Measurements from ENCODE around the gene DNAJB4. TPM values are rescaled to one million over a fixed set of nuclear protein-coding genes. Genes with fewer than 3 reads are reported as not detected.

The DNAJB4 gene
- total RNA-seq, 5 donors from 2014 or later (not counting 1 experiment from before 2014, with no cell fraction given), result 10.0 to 19.6 (median 12.2) TPM

DNA sequence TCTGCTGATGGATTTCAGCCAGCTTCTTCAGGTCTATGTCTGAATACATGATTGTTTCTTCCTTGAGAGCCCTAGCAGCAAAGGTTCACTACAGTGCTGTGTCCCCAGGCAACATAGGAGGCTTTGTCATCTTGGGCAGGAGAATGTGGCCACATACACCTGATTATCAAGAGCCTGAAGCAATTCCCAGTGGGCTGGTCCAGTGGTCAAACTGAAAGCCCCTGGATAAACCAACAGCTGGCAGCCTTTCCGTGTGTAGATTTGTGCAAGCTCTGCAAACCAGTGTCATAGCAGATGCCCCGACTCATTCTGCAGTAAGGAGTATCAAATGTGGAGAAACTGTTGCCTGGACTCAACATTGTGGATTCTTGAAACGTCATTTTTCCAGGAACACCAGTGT, 38.7 kb downstream of the DNAJB4 start:
- ChIA-PET CTCF (interaction anchor here (0.5 to 0.7 kb wide), 2 partner anchors 158 to 225 kb away, joined by 5 to 10 read pairs; no protein-coding TSS in a partner anchor), POLR2A (interaction anchor here in 1 of 2 donors (0.6 to 0.8 kb wide), 2 partner anchors 38 to 42 kb away, joined by 3 read pairs; no protein-coding TSS in a partner anchor)
- Mint-ChIP-seq H3K27ac (no peak overlapping the region), H3K36me3 (no peaks in the 10 kb centered on the region), H3K9me3 (no peaks in the 10 kb centered on the region), H3K4me3 (no peak overlapping the region), H3K4me1 (peaks cover 22 to 32% (median 30%) of the 10 kb centered on the region in 3 donors), H3K27me3 (peaks cover 35 to 39% of the 10 kb centered on the region in 2 donors)
- ATAC-seq (replicated peaks in 1 of 4), result no peak
- Histone ChIP-seq H3K4me1 (ENCODE audit: control insufficient read depth in 1 of 2, extremely low read depth in 1 of 2, insufficient read depth in 2 of 2, low read length in 2 of 2) (peaks cover 0 to 12% of the 10 kb centered on the region in 2 experiments), H3K4me3 (ENCODE audit: control insufficient read depth in 1 of 2, extremely low read depth in 1 of 2, low read length in 1 of 2) (no peak overlapping the region), H3K36me3 (ENCODE audit: control insufficient read depth in 2 of 2, extremely low read depth in 1 of 2, insufficient read depth in 1 of 2, low read length in 1 of 2) (no peaks in the 10 kb centered on the region), H3K27ac (ENCODE audit: low read length) (no peak overlapping the region), H3K27me3 (replicated peaks in 1 of 2; ENCODE audit: control insufficient read depth in 2 of 2, extremely low read depth in 1 of 2, insufficient read depth in 2 of 2, low read length in 1 of 2) (peaks cover 10 to 17% of the 10 kb centered on the region in 2 experiments), H3K9me3 (no peaks in the 10 kb centered on the region)
- WGBS (ENCODE audit: insufficient coverage), result 74% methylated on average over 3 of the region's 3 CpGs
- DNase-seq, result no peak

GRCh38 chr1:78044796-78045562, 40.2 kb downstream of the DNAJB4 start:
- H3K4me3 Mint-ChIP-seq, result peak overlapping the region; percentile 71 to 80 (median 75)
- peak overlapping the region in 1 of 2 donors; percentile 5 for H3K27ac Mint-ChIP-seq
- no peaks in the 10 kb centered on the region for H3K36me3 Mint-ChIP-seq
- CTCF ChIA-PET, result interaction anchor here in 1 of 2 donors (1.0 kb wide), 1 partner anchor 40 kb away, joined by 3 read pairs; the partner anchor contains the start of gene DNAJB4
- H3K36me3 ChIP-seq (ENCODE audit: control insufficient read depth in 2 of 2, extremely low read depth in 1 of 2, insufficient read depth in 1 of 2, low read length in 1 of 2), result no peaks in the 10 kb centered on the region
- H3K9me3 ChIP-seq, result no peaks in the 10 kb centered on the region
- no peaks in the 10 kb centered on the region for H3K9me3 Mint-ChIP-seq
- 42% methylated on average over 8 of the region's 14 CpGs for WGBS (ENCODE audit: insufficient coverage)
- H3K4me1 ChIP-seq (ENCODE audit: control insufficient read depth in 1 of 2, extremely low read depth in 1 of 2, insufficient read depth in 2 of 2, low read length in 2 of 2), result peaks cover 0 to 12% of the 10 kb centered on the region in 2 experiments
- DNase-seq (no peak), ATAC-seq (replicated peaks in 1 of 4) (no peak)
- H3K27ac ChIP-seq (ENCODE audit: low read length), result no peak overlapping the region
- H3K4me3 ChIP-seq (ENCODE audit: control insufficient read depth in 1 of 2, extremely low read depth in 1 of 2, low read length in 1 of 2), result peak overlapping the region in 1 of 2 donors; percentile 69
- peaks cover 44 to 49% of the 10 kb centered on the region in 2 donors for H3K27me3 Mint-ChIP-seq
- peaks cover 22 to 32% (median 29%) of the 10 kb centered on the region in 3 donors for H3K4me1 Mint-ChIP-seq
- peaks cover 10 to 17% of the 10 kb centered on the region in 2 experiments for H3K27me3 ChIP-seq (replicated peaks in 1 of 2; ENCODE audit: control insufficient read depth in 2 of 2, extremely low read depth in 1 of 2, insufficient read depth in 2 of 2, low read length in 1 of 2)
- POLR2A ChIA-PET, result interaction anchor here in 1 of 2 donors (0.7 kb wide), 1 partner anchor 21 kb away, joined by 4 read pairs; no protein-coding TSS in a partner anchor

DNA sequence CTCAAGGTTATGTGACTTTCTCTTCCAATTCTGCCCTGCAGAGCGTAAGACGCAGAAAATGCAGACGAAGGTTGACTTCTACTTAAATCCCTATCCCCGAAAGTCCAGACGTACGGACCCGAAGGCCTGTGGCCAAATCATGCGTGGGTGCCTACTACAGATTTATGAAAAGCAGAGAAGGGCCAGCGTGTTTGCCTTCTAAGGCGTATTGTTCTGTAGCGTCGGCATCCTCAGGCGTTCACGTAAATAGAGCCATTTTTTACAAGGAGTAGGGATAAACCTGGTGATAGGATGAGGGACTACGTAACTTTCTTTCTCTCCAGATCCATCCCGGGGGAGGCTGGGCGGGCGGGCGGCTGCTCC, 40.8 kb downstream of the DNAJB4 start:
- peaks cover 0 to 12% of the 10 kb centered on the region in 2 experiments for H3K4me1 ChIP-seq (ENCODE audit: control insufficient read depth in 1 of 2, extremely low read depth in 1 of 2, insufficient read depth in 2 of 2, low read length in 2 of 2)
- peak in 2 of 35 experiments; percentile 1 to 10 for DNase-seq
- H3K27me3 ChIP-seq (replicated peaks in 1 of 2; ENCODE audit: control insufficient read depth in 2 of 2, extremely low read depth in 1 of 2, insufficient read depth in 2 of 2, low read length in 1 of 2), result peaks cover 10 to 17% of the 10 kb centered on the region in 2 experiments
- ChIA-PET CTCF (interaction anchor here in 1 of 2 donors (1.0 kb wide), 1 partner anchor 41 kb away, joined by 3 read pairs; the partner anchor contains the start of gene DNAJB4), POLR2A (no interaction called here)
- Mint-ChIP-seq H3K4me1 (peaks cover 19 to 29% (median 23%) of the 10 kb centered on the region in 3 donors), H3K9me3 (no peaks in the 10 kb centered on the region), H3K27ac (no peak overlapping the region), H3K36me3 (no peaks in the 10 kb centered on the region), H3K4me3 (peak overlapping the region; percentile 71 to 80 (median 75)), H3K27me3 (peaks cover 44 to 49% of the 10 kb centered on the region in 2 donors)
- 23% methylated on average over 14 of the region's 19 CpGs for WGBS (ENCODE audit: insufficient coverage)
- H3K27ac ChIP-seq (ENCODE audit: low read length), result no peak overlapping the region
- ATAC-seq (replicated peaks in 1 of 4), result no peak
- peak overlapping the region; percentile 46 to 69 for H3K4me3 ChIP-seq (ENCODE audit: control insufficient read depth in 1 of 2, extremely low read depth in 1 of 2, low read length in 1 of 2)
- H3K9me3 ChIP-seq, result no peaks in the 10 kb centered on the region
- no peaks in the 10 kb centered on the region for H3K36me3 ChIP-seq (ENCODE audit: control insufficient read depth in 2 of 2, extremely low read depth in 1 of 2, insufficient read depth in 1 of 2, low read length in 1 of 2)

GRCh38 chr1:78045926-78046778, 41.4 kb downstream of the DNAJB4 start, which contains the start of gene GIPC2:
Gene GIPC2 (plus strand): TSS chr1:78045966. CDS start chr1:78046095, 129 bp downstream.
- H3K4me1 Mint-ChIP-seq, result peaks cover 14 to 23% (median 18%) of the 10 kb centered on the region in 3 donors
- no peaks in the 10 kb centered on the region for H3K9me3 Mint-ChIP-seq
- ChIA-PET POLR2A (no interaction called here), CTCF (interaction anchor here in 1 of 2 donors (0.7 to 1.0 kb wide), 2 partner anchors 26 to 42 kb away, joined by 3 read pairs; partner anchors contain the start of gene DNAJB4)
- no peaks in the 10 kb centered on the region for H3K36me3 Mint-ChIP-seq
- ATAC-seq (replicated peaks in 1 of 4), result peak; percentile 68 to 76 (median 70)
- H3K4me3 ChIP-seq (ENCODE audit: control insufficient read depth in 1 of 2, extremely low read depth in 1 of 2, low read length in 1 of 2), result peak within 1 kb of the TSS; percentile 46 to 69
- peaks cover 44 to 52% of the 10 kb centered on the region in 2 donors for H3K27me3 Mint-ChIP-seq
- WGBS (ENCODE audit: insufficient coverage), result 5% methylated on average over 74 of the region's 85 CpGs
- H3K27ac ChIP-seq (ENCODE audit: low read length), result no peak within 1 kb of the TSS
- H3K4me1 ChIP-seq (ENCODE audit: control insufficient read depth in 1 of 2, extremely low read depth in 1 of 2, insufficient read depth in 2 of 2, low read length in 2 of 2), result peaks cover 0 to 12% of the 10 kb centered on the region in 2 experiments
- peak in 24 of 35 experiments; percentile 3 to 34 (median 10) for DNase-seq
- H3K27me3 ChIP-seq (replicated peaks in 1 of 2; ENCODE audit: control insufficient read depth in 2 of 2, extremely low read depth in 1 of 2, insufficient read depth in 2 of 2, low read length in 1 of 2), result peaks cover 10 to 17% of the 10 kb centered on the region in 2 experiments
- no peaks in the 10 kb centered on the region for H3K36me3 ChIP-seq (ENCODE audit: control insufficient read depth in 2 of 2, extremely low read depth in 1 of 2, insufficient read depth in 1 of 2, low read length in 1 of 2)
- peak within 1 kb of the TSS; percentile 75 to 80 (median 78) for H3K4me3 Mint-ChIP-seq
- no peaks in the 10 kb centered on the region for H3K9me3 ChIP-seq
- H3K27ac Mint-ChIP-seq, result peak within 1 kb of the TSS in 1 of 2 donors; percentile 5

DNA sequence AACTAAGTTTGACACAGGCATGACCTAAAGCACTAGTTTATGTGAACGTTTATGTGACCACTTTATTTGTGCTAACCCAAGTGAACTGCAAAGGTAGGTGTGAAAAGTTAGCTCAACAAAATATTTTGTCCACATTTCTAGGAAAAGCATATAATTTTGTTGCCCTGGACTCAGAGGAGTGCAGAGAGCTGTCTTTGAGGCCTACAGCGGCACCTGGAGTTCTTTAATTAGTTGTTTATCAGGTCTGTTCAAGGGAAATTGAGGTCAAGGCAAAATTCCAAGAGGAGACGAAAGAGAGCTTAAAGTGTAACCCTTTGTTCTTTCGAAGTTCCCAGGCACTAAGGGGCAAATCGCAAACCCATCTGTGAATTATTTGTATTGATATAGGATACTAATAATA, 42.4 kb downstream of the DNAJB4 start:
- Histone ChIP-seq H3K4me1 (ENCODE audit: control insufficient read depth in 1 of 2, extremely low read depth in 1 of 2, insufficient read depth in 2 of 2, low read length in 2 of 2) (peaks cover 0 to 12% of the 10 kb centered on the region in 2 experiments), H3K4me3 (ENCODE audit: control insufficient read depth in 1 of 2, extremely low read depth in 1 of 2, low read length in 1 of 2) (no peak overlapping the region), H3K27me3 (replicated peaks in 1 of 2; ENCODE audit: control insufficient read depth in 2 of 2, extremely low read depth in 1 of 2, insufficient read depth in 2 of 2, low read length in 1 of 2) (peaks cover 10 to 17% of the 10 kb centered on the region in 2 experiments), H3K27ac (ENCODE audit: low read length) (no peak overlapping the region), H3K36me3 (ENCODE audit: control insufficient read depth in 2 of 2, extremely low read depth in 1 of 2, insufficient read depth in 1 of 2, low read length in 1 of 2) (no peaks in the 10 kb centered on the region), H3K9me3 (no peaks in the 10 kb centered on the region)
- H3K9me3 Mint-ChIP-seq, result no peaks in the 10 kb centered on the region
- H3K4me1 Mint-ChIP-seq, result peaks cover 14 to 23% (median 18%) of the 10 kb centered on the region in 3 donors
- H3K36me3 Mint-ChIP-seq, result no peaks in the 10 kb centered on the region
- peaks cover 44 to 55% of the 10 kb centered on the region in 2 donors for H3K27me3 Mint-ChIP-seq
- H3K4me3 Mint-ChIP-seq, result peak overlapping the region; percentile 75 to 80 (median 78)
- CTCF ChIA-PET, result interaction anchor here in 1 of 2 donors (0.7 to 1.0 kb wide), 2 partner anchors 13 to 27 kb away, joined by 3 to 5 read pairs; no protein-coding TSS in a partner anchor
- POLR2A ChIA-PET, result no interaction called here
- 100% methylated on average over 1 of the region's 5 CpGs for WGBS (ENCODE audit: insufficient coverage)
- peak overlapping the region in 1 of 2 donors; percentile 49 for H3K27ac Mint-ChIP-seq
- no peak for DNase-seq
- ATAC-seq (replicated peaks in 1 of 4), result no peak

Measured in T-cell (primary cell).